Renal cortex interstitium (tissue), 11 donors: ENCODE data around the gene ROR1. TPM values are rescaled to one million over a fixed set of nuclear protein-coding genes. Genes with fewer than 3 reads are reported as not detected.
"Not testable (repeated sequence)": the region's sequence is repeated elsewhere in the genome, so short reads cannot be mapped to it uniquely, and the experiment has no call there.

ENCODE experiments used
- DNase-seq, 11 donors: peaks; one replicate each; pipeline ENCODE4 v3.0.0-alpha.2; 2013; ENCODE audit warnings: low read depth in 9 of 11, low spot score in 4 of 11; ENCODE audit errors: extremely low read depth in 1 of 11
- polyA plus RNA-seq, 3 donors: library from polyadenylated mRNA; unstranded; fragments of 120-200 nt; gene quantifications; one replicate each; pipeline ENCODE4 v1.2.1, GENCODE V29; 2013; ENCODE audit not compliant: insufficient read length in 3 of 3

The ROR1 gene
- polyA plus RNA-seq, 3 donors: 31.0 to 35.7 (median 32.8) TPM

GRCh38 chr1:63784083-63784482 lies 10.3 kb downstream of the ROR1 start:
- DNase-seq: no peak

GRCh38 chr1:63784489-63785390 lies 10.9 kb downstream of the ROR1 start:
- no peak for DNase-seq

GRCh38 chr1:63787270-63787669 lies 13.5 kb downstream of the ROR1 start:
- not testable (repeated sequence) for DNase-seq

GRCh38 chr1:63787875-63788274 lies 14.1 kb downstream of the ROR1 start:
- DNase-seq: no peak

GRCh38 chr1:63789856-63790605 lies 16.2 kb downstream of the ROR1 start:
- DNase-seq: no peak

GRCh38 chr1:63790989-63791388 lies 17.2 kb downstream of the ROR1 start:
- no peak for DNase-seq

- DNase-seq: no peak
These were observed 18.3 kb downstream of the ROR1 start for GRCh38 chr1:63792152-63792551.

- DNase-seq: no peak
These were observed 20.0 kb downstream of the ROR1 start for GRCh38 chr1:63793741-63794240.

GRCh38 chr1:63794354-63794753 lies 20.5 kb downstream of the ROR1 start:
- DNase-seq: no peak

- no peak for DNase-seq
These were observed 21.1 kb downstream of the ROR1 start for GRCh38 chr1:63794939-63795378.

GRCh38 chr1:63795455-63795854 lies 21.6 kb downstream of the ROR1 start:
- DNase-seq: no peak

- no peak for DNase-seq
These were observed 23.4 kb downstream of the ROR1 start for GRCh38 chr1:63797056-63797726.

- DNase-seq: no peak
These were observed 24.5 kb downstream of the ROR1 start for GRCh38 chr1:63798284-63798683.

GRCh38 chr1:63799307-63799706 lies 25.5 kb downstream of the ROR1 start:
- no peak for DNase-seq

GRCh38 chr1:63799820-63800219 lies 26.0 kb downstream of the ROR1 start:
- DNase-seq: no peak

- DNase-seq: no peak
These were observed 28.3 kb downstream of the ROR1 start for GRCh38 chr1:63802109-63802508.

GRCh38 chr1:63804829-63805484 lies 31.1 kb downstream of the ROR1 start:
- no peak for DNase-seq

GRCh38 chr1:63807046-63807445 lies 33.2 kb downstream of the ROR1 start:
- no peak for DNase-seq

GRCh38 chr1:63810936-63811469 lies 37.2 kb downstream of the ROR1 start:
- DNase-seq: no peak
